ENCODE data around the gene SCNN1A.

DNA sequence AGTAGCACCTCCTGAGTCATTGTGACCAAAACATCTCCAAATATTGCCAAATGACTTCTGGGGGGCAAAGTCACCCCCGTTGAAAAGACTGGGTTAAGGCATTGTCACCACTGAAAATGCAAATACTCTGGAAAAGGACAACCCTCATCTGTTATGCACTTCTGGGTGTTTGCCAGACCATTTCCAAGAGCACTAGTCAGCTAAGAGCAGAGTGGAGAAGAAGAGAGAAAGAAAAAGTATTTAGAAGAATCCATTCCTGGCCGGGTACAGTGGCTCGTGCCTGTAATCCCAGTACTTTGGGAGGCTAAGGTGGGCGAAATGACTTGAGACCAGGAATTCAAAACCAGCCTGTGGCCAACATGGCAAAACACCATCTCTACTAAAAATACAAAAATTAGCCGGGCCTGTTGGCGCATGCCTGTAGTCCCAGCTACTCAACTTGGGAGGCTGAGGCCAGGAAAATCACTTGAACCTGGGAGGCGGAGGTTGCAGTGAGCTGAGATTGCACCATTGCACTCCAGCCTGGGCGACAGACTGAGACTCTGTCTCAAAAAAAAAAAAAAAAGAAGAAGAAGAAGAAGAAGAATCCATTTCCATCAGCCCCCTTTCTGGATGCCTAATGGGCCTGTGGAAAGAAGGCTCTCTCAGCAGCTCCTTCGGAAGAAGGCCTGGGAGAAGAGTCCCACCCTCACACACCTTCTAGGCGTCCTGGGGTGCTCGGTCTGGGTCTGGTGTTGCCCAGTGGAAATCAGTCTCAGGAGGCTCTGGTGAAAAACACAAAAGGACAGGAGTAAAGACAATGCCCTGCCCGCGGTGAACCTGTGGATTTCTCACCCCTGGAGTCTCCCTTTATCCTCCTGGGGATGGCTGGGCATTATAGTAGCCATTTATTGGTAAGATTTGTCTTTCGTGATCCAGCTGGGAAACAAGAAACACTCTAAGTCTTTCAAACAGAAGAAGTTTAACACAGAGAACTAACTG, 5.1 kb upstream of the SCNN1A start:
- TF ChIP-seq, protein P1, sequence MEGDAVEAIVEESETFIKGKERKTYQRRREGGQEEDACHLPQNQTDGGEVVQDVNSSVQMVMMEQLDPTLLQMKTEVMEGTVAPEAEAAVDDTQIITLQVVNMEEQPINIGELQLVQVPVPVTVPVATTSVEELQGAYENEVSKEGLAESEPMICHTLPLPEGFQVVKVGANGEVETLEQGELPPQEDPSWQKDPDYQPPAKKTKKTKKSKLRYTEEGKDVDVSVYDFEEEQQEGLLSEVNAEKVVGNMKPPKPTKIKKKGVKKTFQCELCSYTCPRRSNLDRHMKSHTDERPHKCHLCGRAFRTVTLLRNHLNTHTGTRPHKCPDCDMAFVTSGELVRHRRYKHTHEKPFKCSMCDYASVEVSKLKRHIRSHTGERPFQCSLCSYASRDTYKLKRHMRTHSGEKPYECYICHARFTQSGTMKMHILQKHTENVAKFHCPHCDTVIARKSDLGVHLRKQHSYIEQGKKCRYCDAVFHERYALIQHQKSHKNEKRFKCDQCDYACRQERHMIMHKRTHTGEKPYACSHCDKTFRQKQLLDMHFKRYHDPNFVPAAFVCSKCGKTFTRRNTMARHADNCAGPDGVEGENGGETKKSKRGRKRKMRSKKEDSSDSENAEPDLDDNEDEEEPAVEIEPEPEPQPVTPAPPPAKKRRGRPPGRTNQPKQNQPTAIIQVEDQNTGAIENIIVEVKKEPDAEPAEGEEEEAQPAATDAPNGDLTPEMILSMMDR (IDR thresholded peaks at IDR 0.05) = no peak
- TF ChIP-seq POLR2A (IDR thresholded peaks at IDR 0.05) = no peak
